ENCODE data around the gene CNOT3. TPM values are rescaled to one million over a fixed set of nuclear protein-coding genes. Genes with fewer than 3 reads are reported as not detected.

CNOT3 gene
- total and polyA plus RNA-seq, 9 of the 15 experiments (the other 6 are each of a cell fraction or from before 2014, with no cell fraction given): 0.27 to 60.4 (median 9.9) TPM

DNA sequence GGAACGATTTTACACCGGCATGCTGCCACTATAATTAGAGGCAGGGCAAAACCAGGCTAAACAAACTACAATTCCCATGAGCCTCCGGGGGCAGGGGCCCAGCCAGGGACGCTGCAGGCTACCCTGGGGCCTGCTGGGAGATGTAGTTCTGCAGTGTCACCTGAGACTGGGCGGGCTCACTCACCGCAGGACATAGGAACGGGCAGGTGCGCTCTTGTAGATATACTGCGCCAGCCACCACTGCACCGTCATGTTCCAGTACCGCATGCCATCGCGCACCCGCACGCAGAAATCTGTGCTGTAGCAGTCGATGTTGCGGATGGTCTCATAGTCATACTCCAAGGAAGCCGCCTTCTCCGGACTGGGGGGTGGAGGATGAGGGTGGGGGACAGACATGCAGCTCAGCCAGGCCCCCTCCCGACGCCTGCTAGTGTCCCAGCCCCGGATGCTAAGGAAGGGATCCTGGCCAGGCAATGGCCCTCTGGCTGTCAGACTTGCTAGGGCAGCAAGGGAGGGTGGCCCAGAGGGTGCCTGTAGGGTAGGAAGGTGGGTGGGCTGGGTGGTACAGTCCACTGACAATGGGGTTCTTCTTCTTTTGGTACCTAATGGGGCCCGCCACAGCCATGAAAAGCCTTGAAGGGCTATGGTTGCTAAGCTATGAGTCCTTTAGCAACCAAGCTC, 41.2 kb downstream of the CNOT3 start (continued):
- TF ChIP-seq, protein P1, sequence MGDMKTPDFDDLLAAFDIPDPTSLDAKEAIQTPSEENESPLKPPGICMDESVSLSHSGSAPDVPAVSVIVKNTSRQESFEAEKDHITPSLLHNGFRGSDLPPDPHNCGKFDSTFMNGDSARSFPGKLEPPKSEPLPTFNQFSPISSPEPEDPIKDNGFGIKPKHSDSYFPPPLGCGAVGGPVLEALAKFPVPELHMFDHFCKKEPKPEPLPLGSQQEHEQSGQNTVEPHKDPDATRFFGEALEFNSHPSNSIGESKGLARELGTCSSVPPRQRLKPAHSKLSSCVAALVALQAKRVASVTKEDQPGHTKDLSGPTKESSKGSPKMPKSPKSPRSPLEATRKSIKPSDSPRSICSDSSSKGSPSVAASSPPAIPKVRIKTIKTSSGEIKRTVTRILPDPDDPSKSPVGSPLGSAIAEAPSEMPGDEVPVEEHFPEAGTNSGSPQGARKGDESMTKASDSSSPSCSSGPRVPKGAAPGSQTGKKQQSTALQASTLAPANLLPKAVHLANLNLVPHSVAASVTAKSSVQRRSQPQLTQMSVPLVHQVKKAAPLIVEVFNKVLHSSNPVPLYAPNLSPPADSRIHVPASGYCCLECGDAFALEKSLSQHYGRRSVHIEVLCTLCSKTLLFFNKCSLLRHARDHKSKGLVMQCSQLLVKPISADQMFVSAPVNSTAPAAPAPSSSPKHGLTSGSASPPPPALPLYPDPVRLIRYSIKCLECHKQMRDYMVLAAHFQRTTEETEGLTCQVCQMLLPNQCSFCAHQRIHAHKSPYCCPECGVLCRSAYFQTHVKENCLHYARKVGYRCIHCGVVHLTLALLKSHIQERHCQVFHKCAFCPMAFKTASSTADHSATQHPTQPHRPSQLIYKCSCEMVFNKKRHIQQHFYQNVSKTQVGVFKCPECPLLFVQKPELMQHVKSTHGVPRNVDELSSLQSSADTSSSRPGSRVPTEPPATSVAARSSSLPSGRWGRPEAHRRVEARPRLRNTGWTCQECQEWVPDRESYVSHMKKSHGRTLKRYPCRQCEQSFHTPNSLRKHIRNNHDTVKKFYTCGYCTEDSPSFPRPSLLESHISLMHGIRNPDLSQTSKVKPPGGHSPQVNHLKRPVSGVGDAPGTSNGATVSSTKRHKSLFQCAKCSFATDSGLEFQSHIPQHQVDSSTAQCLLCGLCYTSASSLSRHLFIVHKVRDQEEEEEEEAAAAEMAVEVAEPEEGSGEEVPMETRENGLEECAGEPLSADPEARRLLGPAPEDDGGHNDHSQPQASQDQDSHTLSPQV (IDR thresholded peaks at IDR 0.05): peak; percentile 74
- peak; percentile 32; the same call in 1 of the 2 replicates for TF ChIP-seq SUPT5H (IDR thresholded peaks at IDR 0.05)
- no peak for TF ChIP-seq RFX5 (IDR thresholded peaks at IDR 0.05; ENCODE audit: low read depth, low read length)
- TF ChIP-seq CREM (IDR thresholded peaks at IDR 0.05; ENCODE audit: low read depth): peak; percentile 55; the same call in 1 of the 2 replicates
- TF ChIP-seq, protein P2, sequence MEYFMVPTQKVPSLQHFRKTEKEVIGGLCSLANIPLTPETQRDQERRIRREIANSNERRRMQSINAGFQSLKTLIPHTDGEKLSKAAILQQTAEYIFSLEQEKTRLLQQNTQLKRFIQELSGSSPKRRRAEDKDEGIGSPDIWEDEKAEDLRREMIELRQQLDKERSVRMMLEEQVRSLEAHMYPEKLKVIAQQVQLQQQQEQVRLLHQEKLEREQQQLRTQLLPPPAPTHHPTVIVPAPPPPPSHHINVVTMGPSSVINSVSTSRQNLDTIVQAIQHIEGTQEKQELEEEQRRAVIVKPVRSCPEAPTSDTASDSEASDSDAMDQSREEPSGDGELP (CRISPR knock-in tag; IDR thresholded peaks at IDR 0.05; ENCODE audit: borderline replicate concordance): peak; percentile 13; the same call in 1 of the 2 replicates
- TF ChIP-seq, protein P3, sequence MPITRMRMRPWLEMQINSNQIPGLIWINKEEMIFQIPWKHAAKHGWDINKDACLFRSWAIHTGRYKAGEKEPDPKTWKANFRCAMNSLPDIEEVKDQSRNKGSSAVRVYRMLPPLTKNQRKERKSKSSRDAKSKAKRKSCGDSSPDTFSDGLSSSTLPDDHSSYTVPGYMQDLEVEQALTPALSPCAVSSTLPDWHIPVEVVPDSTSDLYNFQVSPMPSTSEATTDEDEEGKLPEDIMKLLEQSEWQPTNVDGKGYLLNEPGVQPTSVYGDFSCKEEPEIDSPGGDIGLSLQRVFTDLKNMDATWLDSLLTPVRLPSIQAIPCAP (CRISPR knock-in tag; IDR thresholded peaks at IDR 0.05; ENCODE audit: borderline replicate concordance): no peak
- TF ChIP-seq DIDO1 (tag; IDR thresholded peaks at IDR 0.05; ENCODE audit: low read depth): no peak
- 0 out of 2 replicates have a peak, but pooled peaks have one; percentile 13 for TF ChIP-seq TEAD4 (IDR thresholded peaks at IDR 0.05; ENCODE audit: low read length)
- no peak for TF ChIP-seq TEAD4 (CRISPR knock-in tag; IDR thresholded peaks at IDR 0.05; ENCODE audit: borderline replicate concordance)
- no peak for TF ChIP-seq TBP (optimal IDR thresholded peaks at IDR 0.05; ENCODE audit: low read depth, low read length)
- no peak for TF ChIP-seq HDAC3 (IDR thresholded peaks at IDR 0.05; ENCODE audit: borderline replicate concordance, partially characterized antibody)

Measured in K562 (cell line).